ENCODE data around the gene DYRK4.

DYRK4 gene

DNA sequence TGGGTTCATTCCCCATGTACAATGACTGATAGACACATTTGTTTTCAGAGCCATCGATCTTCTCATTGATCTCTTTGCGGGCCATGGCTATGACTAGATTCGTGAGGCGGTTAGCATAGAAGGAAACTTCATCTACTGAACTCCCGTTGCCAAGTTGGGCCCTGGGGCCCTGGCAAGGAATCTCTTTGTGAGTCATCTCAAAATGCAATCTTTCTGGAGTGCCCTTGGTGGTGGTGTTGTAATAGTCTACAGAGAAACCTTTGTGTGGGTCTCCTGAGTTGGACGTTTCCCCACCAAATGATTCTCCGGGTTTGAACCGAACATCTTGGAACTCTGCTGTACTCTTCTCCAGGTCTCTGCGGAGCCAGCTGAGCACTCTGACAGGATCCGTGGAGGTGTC, 66.4 kb downstream of the DYRK4 start:
- Histone ChIP-seq H3K4me3 (ENCODE audit: low read length in 2 of 2) (no peak overlapping the region), H3K4me2 (ENCODE audit: insufficient read depth, low read length, poor library complexity, severe bottlenecking) (no peak overlapping the region), H3K27me3 (ENCODE audit: control insufficient read depth in 3 of 3, insufficient read depth in 3 of 3, low read depth in 1 of 3, low read length in 3 of 3) (peaks cover 0 to 6% (median 0%) of the 10 kb centered on the region in 3 experiments), H2BK15ac (ENCODE audit: low read length) (no peak overlapping the region), H2BK12ac (ENCODE audit: low read length) (no peak overlapping the region), H2AFZ (ENCODE audit: low read length) (no peak overlapping the region), H3K14ac (ENCODE audit: low read length) (no peak overlapping the region), H3K9me3 (replicated peaks in 1 of 2; ENCODE audit: control insufficient read depth in 2 of 2, insufficient read depth in 1 of 2, low read depth in 1 of 2, low read length in 2 of 2) (no peaks in the 10 kb centered on the region), H3K36me3 (replicated peaks in 1 of 2; ENCODE audit: control insufficient read depth in 2 of 2, insufficient read depth in 2 of 2, low read length in 2 of 2) (no peaks in the 10 kb centered on the region), H2BK5ac (ENCODE audit: low read length) (no peak overlapping the region), H3K9ac (ENCODE audit: low read depth, low read length, poor library complexity) (no peak overlapping the region), H4K91ac (ENCODE audit: low read depth, low read length, poor library complexity) (no peak overlapping the region), H3K23ac (ENCODE audit: low read depth, low read length, poor library complexity) (no peak overlapping the region), H2AK5ac (ENCODE audit: low read depth, low read length) (no peak overlapping the region), H2BK120ac (ENCODE audit: low read depth, low read length) (no peak overlapping the region), H3K79me1 (ENCODE audit: low read depth, low read length) (no peaks in the 10 kb centered on the region), H3K4ac (ENCODE audit: low read length) (no peak overlapping the region), H3K18ac (ENCODE audit: low read length) (no peak overlapping the region), H4K8ac (ENCODE audit: low read depth, low read length) (no peak overlapping the region), H3K4me1 (ENCODE audit: control insufficient read depth in 2 of 2, insufficient read depth in 1 of 2, low read depth in 1 of 2, low read length in 2 of 2) (peaks cover 0 to 1% of the 10 kb centered on the region in 2 donors), H3K27ac (replicated peaks; ENCODE audit: low read length) (no peak overlapping the region)
- DNase-seq (ENCODE audit: low spot score): no peak
- no CpG with 5 or more reads among the region's 10 CpGs for WGBS, 2 donors (ENCODE audit: extremely low coverage in 2 of 2, insufficient read length in 2 of 2, insufficient replicate concordance in 1 of 2)

DNA sequence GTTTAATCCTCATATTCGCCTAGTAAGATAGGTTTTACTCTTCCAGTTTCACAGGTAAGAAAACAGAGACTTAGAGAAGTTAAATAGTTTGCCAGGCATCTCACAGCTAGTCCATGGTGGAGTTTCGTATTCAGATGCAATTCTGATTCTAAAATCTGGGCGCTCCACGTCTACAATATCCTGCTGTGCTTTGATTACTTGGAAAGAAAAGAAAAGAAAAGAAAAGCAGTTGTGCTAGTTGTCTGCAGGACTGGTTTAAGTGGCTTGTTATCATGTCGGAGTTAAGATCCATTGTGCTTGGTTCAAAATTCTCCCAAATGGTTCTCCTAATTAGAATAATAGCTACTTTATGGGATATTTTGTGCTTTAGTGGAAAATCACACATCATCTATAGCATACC, 68.3 kb downstream of the DYRK4 start:
- no peak overlapping the region for H2BK12ac ChIP-seq (ENCODE audit: low read length)
- no peak overlapping the region for H3K18ac ChIP-seq (ENCODE audit: low read length)
- no peak overlapping the region for H2BK5ac ChIP-seq (ENCODE audit: low read length)
- no peak overlapping the region for H2BK15ac ChIP-seq (ENCODE audit: low read length)
- H3K14ac ChIP-seq (ENCODE audit: low read length): no peak overlapping the region
- no CpG with 5 or more reads among the region's 5 CpGs for WGBS, 2 donors (ENCODE audit: extremely low coverage in 2 of 2, insufficient read length in 2 of 2, insufficient replicate concordance in 1 of 2)
- H2AFZ ChIP-seq (ENCODE audit: low read length): no peak overlapping the region
- no peak overlapping the region for H3K4ac ChIP-seq (ENCODE audit: low read length)
- H3K4me3 ChIP-seq (ENCODE audit: low read length in 2 of 2): no peak overlapping the region
- H3K27ac ChIP-seq (replicated peaks; ENCODE audit: low read length): no peak overlapping the region
- H2BK120ac ChIP-seq (ENCODE audit: low read depth, low read length): no peak overlapping the region
- peaks cover 0 to 1% of the 10 kb centered on the region in 2 donors for H3K4me1 ChIP-seq (ENCODE audit: control insufficient read depth in 2 of 2, insufficient read depth in 1 of 2, low read depth in 1 of 2, low read length in 2 of 2)
- no peak for DNase-seq (ENCODE audit: low spot score)
- peaks cover 0 to 6% (median 0%) of the 10 kb centered on the region in 3 experiments for H3K27me3 ChIP-seq (ENCODE audit: control insufficient read depth in 3 of 3, insufficient read depth in 3 of 3, low read depth in 1 of 3, low read length in 3 of 3)
- no peaks in the 10 kb centered on the region for H3K79me1 ChIP-seq (ENCODE audit: low read depth, low read length)
- H3K36me3 ChIP-seq (replicated peaks in 1 of 2; ENCODE audit: control insufficient read depth in 2 of 2, insufficient read depth in 2 of 2, low read length in 2 of 2): no peaks in the 10 kb centered on the region
- no peak overlapping the region for H4K8ac ChIP-seq (ENCODE audit: low read depth, low read length)
- H3K4me2 ChIP-seq (ENCODE audit: insufficient read depth, low read length, poor library complexity, severe bottlenecking): no peak overlapping the region
- H3K23ac ChIP-seq (ENCODE audit: low read depth, low read length, poor library complexity): no peak overlapping the region
- H3K9me3 ChIP-seq (replicated peaks in 1 of 2; ENCODE audit: control insufficient read depth in 2 of 2, insufficient read depth in 1 of 2, low read depth in 1 of 2, low read length in 2 of 2): no peaks in the 10 kb centered on the region
- H3K9ac ChIP-seq (ENCODE audit: low read depth, low read length, poor library complexity): no peak overlapping the region
- H4K91ac ChIP-seq (ENCODE audit: low read depth, low read length, poor library complexity): no peak overlapping the region
- no peak overlapping the region for H2AK5ac ChIP-seq (ENCODE audit: low read depth, low read length)

DNA sequence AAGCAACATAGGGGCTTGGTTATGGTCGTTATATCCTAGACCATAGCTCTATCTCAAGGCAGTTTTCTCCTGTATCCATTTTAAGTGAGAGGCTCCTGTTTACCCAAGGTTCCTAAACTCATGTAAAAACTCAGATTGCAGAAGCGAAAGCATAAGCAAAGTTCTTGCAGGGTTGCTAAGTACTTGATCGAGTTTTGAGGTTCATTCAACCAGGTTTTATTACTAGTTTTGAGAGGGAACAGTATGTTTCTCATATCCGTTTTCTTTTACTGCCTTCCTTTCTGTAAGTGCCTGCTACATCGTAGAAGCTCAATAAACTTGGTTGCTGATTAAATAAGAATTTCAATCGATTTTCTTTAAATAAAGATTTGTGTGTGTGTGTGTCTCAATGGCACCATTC, 81.7 kb downstream of the DYRK4 start:
- no peak overlapping the region for H4K8ac ChIP-seq (ENCODE audit: low read depth, low read length)
- no peak overlapping the region for H3K18ac ChIP-seq (ENCODE audit: low read length)
- no CpG with 5 or more reads among the region's 6 CpGs for WGBS, 2 donors (ENCODE audit: extremely low coverage in 2 of 2, insufficient read length in 2 of 2, insufficient replicate concordance in 1 of 2)
- H3K4me3 ChIP-seq (ENCODE audit: low read length in 2 of 2): no peak overlapping the region
- no peak overlapping the region for H2BK120ac ChIP-seq (ENCODE audit: low read depth, low read length)
- H2BK15ac ChIP-seq (ENCODE audit: low read length): no peak overlapping the region
- H3K23ac ChIP-seq (ENCODE audit: low read depth, low read length, poor library complexity): no peak overlapping the region
- DNase-seq (ENCODE audit: low spot score): no peak
- H3K9ac ChIP-seq (ENCODE audit: low read depth, low read length, poor library complexity): no peak overlapping the region
- H2AK5ac ChIP-seq (ENCODE audit: low read depth, low read length): no peak overlapping the region
- no peak overlapping the region for H3K4me2 ChIP-seq (ENCODE audit: insufficient read depth, low read length, poor library complexity, severe bottlenecking)
- peaks cover 3% of the 10 kb centered on the region for H3K79me1 ChIP-seq (ENCODE audit: low read depth, low read length)
- no peak overlapping the region for H3K4ac ChIP-seq (ENCODE audit: low read length)
- H3K36me3 ChIP-seq (replicated peaks in 1 of 2; ENCODE audit: control insufficient read depth in 2 of 2, insufficient read depth in 2 of 2, low read length in 2 of 2): no peaks in the 10 kb centered on the region
- no peaks in the 10 kb centered on the region for H3K27me3 ChIP-seq (ENCODE audit: control insufficient read depth in 3 of 3, insufficient read depth in 3 of 3, low read depth in 1 of 3, low read length in 3 of 3)
- H3K9me3 ChIP-seq (replicated peaks in 1 of 2; ENCODE audit: control insufficient read depth in 2 of 2, insufficient read depth in 1 of 2, low read depth in 1 of 2, low read length in 2 of 2): no peaks in the 10 kb centered on the region
- no peak overlapping the region for H3K27ac ChIP-seq (replicated peaks; ENCODE audit: low read length)
- H2AFZ ChIP-seq (ENCODE audit: low read length): no peak overlapping the region
- no peak overlapping the region for H4K91ac ChIP-seq (ENCODE audit: low read depth, low read length, poor library complexity)
- H3K14ac ChIP-seq (ENCODE audit: low read length): no peak overlapping the region
- peaks cover 0 to 2% of the 10 kb centered on the region in 2 donors for H3K4me1 ChIP-seq (ENCODE audit: control insufficient read depth in 2 of 2, insufficient read depth in 1 of 2, low read depth in 1 of 2, low read length in 2 of 2)
- H2BK5ac ChIP-seq (ENCODE audit: low read length): no peak overlapping the region
- H2BK12ac ChIP-seq (ENCODE audit: low read length): no peak overlapping the region

DNA sequence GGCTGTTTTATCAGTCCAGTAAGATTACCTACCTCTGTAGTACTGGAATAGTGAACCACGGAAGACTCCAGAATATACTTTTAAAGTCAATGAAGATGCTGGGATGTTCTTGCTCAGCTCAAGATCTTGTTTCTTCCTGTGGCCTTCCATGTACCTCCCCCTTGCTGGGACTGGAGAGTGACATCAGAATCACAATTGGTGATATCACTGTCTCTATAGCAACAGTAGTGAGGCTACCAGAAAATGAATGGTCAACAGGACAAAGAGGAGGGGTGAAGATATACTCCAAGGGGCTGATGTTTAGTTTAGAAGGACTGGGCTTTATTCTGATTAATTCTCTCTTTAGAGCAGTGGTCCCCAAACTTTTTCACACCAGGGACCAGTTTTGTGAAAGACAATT, 83.0 kb downstream of the DYRK4 start:
- Histone ChIP-seq H2BK120ac (ENCODE audit: low read depth, low read length) (no peak overlapping the region), H2BK15ac (ENCODE audit: low read length) (no peak overlapping the region), H4K8ac (ENCODE audit: low read depth, low read length) (no peak overlapping the region), H3K9ac (ENCODE audit: low read depth, low read length, poor library complexity) (no peak overlapping the region), H3K36me3 (replicated peaks in 1 of 2; ENCODE audit: control insufficient read depth in 2 of 2, insufficient read depth in 2 of 2, low read length in 2 of 2) (no peaks in the 10 kb centered on the region), H3K27me3 (ENCODE audit: control insufficient read depth in 3 of 3, insufficient read depth in 3 of 3, low read depth in 1 of 3, low read length in 3 of 3) (no peaks in the 10 kb centered on the region), H3K4me2 (ENCODE audit: insufficient read depth, low read length, poor library complexity, severe bottlenecking) (no peak overlapping the region), H3K18ac (ENCODE audit: low read length) (no peak overlapping the region), H2BK12ac (ENCODE audit: low read length) (no peak overlapping the region), H2AK5ac (ENCODE audit: low read depth, low read length) (no peak overlapping the region), H4K91ac (ENCODE audit: low read depth, low read length, poor library complexity) (no peak overlapping the region), H3K4ac (ENCODE audit: low read length) (no peak overlapping the region), H3K27ac (replicated peaks; ENCODE audit: low read length) (no peak overlapping the region), H3K4me3 (ENCODE audit: low read length in 2 of 2) (no peak overlapping the region), H3K9me3 (replicated peaks in 1 of 2; ENCODE audit: control insufficient read depth in 2 of 2, insufficient read depth in 1 of 2, low read depth in 1 of 2, low read length in 2 of 2) (no peaks in the 10 kb centered on the region), H2AFZ (ENCODE audit: low read length) (peak overlapping the region; percentile 27), H3K23ac (ENCODE audit: low read depth, low read length, poor library complexity) (no peak overlapping the region), H3K79me1 (ENCODE audit: low read depth, low read length) (peaks cover 3% of the 10 kb centered on the region), H3K4me1 (ENCODE audit: control insufficient read depth in 2 of 2, insufficient read depth in 1 of 2, low read depth in 1 of 2, low read length in 2 of 2) (peaks cover 0 to 2% of the 10 kb centered on the region in 2 donors), H3K14ac (ENCODE audit: low read length) (no peak overlapping the region), H2BK5ac (ENCODE audit: low read length) (no peak overlapping the region)
- no peak for DNase-seq (ENCODE audit: low spot score)
- no CpG with 5 or more reads among the region's 1 CpG for WGBS, 2 donors (ENCODE audit: extremely low coverage in 2 of 2, insufficient read length in 2 of 2, insufficient replicate concordance in 1 of 2)

All from neuronal stem cell (in vitro differentiated cells).